ENCODE measurements around the gene GPR42.
"Not testable (repeated sequence)": the region's sequence is repeated elsewhere in the genome, so short reads cannot be mapped to it uniquely, and the experiment has no call there.

Gene GPR42

GRCh38 chr19:35373492-35373891 is 2.6 kb downstream of the GPR42 start:
- Histone ChIP-seq H3K9ac (ENCODE audit: insufficient read length, low read depth) (no peak overlapping the region), H3K4me3 (ENCODE audit: insufficient read length, low read depth) (no peak overlapping the region), H3K36me3 (ENCODE audit: insufficient read depth, insufficient read length, low read length) (no peaks in the 10 kb centered on the region), H3K27me3 (ENCODE audit: insufficient read depth, insufficient read length) (no peaks in the 10 kb centered on the region), H3K4me1 (ENCODE audit: insufficient read depth, insufficient read length) (peaks cover 2% of the 10 kb centered on the region), H3K9me3 (ENCODE audit: insufficient read depth, low read length) (no peaks in the 10 kb centered on the region)
- no peak for DNase-seq (ENCODE audit: low read depth, low spot score)
- TF ChIP-seq ZNF274 (IDR thresholded peaks at IDR 0.05; ENCODE audit: low read depth, low read length) (no peak), SUZ12 (IDR thresholded peaks at IDR 0.05; ENCODE audit: extremely low read depth, insufficient read depth, insufficient read length) (no peak), YY1 (IDR thresholded peaks at IDR 0.05; ENCODE audit: insufficient read depth, insufficient read length) (no peak)

- H3K4me1 ChIP-seq (ENCODE audit: insufficient read depth, insufficient read length); H3K36me3 ChIP-seq (ENCODE audit: insufficient read depth, insufficient read length, low read length); DNase-seq (ENCODE audit: low read depth, low spot score); H3K9ac ChIP-seq (ENCODE audit: insufficient read length, low read depth); H3K4me3 ChIP-seq (ENCODE audit: insufficient read length, low read depth); H3K9me3 ChIP-seq (ENCODE audit: insufficient read depth, low read length); H3K27me3 ChIP-seq (ENCODE audit: insufficient read depth, insufficient read length): not testable (repeated sequence)
Measured at GRCh38 chr19:35374031-35374430, 3.2 kb downstream of the GPR42 start.

- DNase-seq (ENCODE audit: low read depth, low spot score): no peak
- TF ChIP-seq ZNF274 (IDR thresholded peaks at IDR 0.05; ENCODE audit: low read depth, low read length) (no peak), SUZ12 (IDR thresholded peaks at IDR 0.05; ENCODE audit: extremely low read depth, insufficient read depth, insufficient read length) (no peak), YY1 (IDR thresholded peaks at IDR 0.05; ENCODE audit: insufficient read depth, insufficient read length) (no peak)
- peaks cover 2% of the 10 kb centered on the region for H3K4me1 ChIP-seq (ENCODE audit: insufficient read depth, insufficient read length)
Measured at GRCh38 chr19:35375505-35376307, 4.8 kb downstream of the GPR42 start.

GRCh38 chr19:35377656-35378055 is 6.8 kb downstream of the GPR42 start:
- TF ChIP-seq YY1 (IDR thresholded peaks at IDR 0.05; ENCODE audit: insufficient read depth, insufficient read length) (no peak), ZNF274 (IDR thresholded peaks at IDR 0.05; ENCODE audit: low read depth, low read length) (no peak), SUZ12 (IDR thresholded peaks at IDR 0.05; ENCODE audit: extremely low read depth, insufficient read depth, insufficient read length) (no peak)
- no peak for DNase-seq (ENCODE audit: low read depth, low spot score)

More at GRCh38 chr19:35375505-35376307, 4.8 kb downstream of the GPR42 start:
- no peaks in the 10 kb centered on the region for H3K27me3 ChIP-seq (ENCODE audit: insufficient read depth, insufficient read length)
- H3K9me3 ChIP-seq (ENCODE audit: insufficient read depth, low read length): no peaks in the 10 kb centered on the region
- no peak overlapping the region for H3K9ac ChIP-seq (ENCODE audit: insufficient read length, low read depth)
- H3K4me3 ChIP-seq (ENCODE audit: insufficient read length, low read depth): no peak overlapping the region
- no peaks in the 10 kb centered on the region for H3K36me3 ChIP-seq (ENCODE audit: insufficient read depth, insufficient read length, low read length)

GRCh38 chr19:35378356-35378755 is 7.5 kb downstream of the GPR42 start:
- Histone ChIP-seq H3K36me3 (ENCODE audit: insufficient read depth, insufficient read length, low read length) (no peaks in the 10 kb centered on the region), H3K27me3 (ENCODE audit: insufficient read depth, insufficient read length) (no peaks in the 10 kb centered on the region), H3K4me3 (ENCODE audit: insufficient read length, low read depth) (no peak overlapping the region), H3K9me3 (ENCODE audit: insufficient read depth, low read length) (no peaks in the 10 kb centered on the region), H3K4me1 (ENCODE audit: insufficient read depth, insufficient read length) (peaks cover 2% of the 10 kb centered on the region), H3K9ac (ENCODE audit: insufficient read length, low read depth) (no peak overlapping the region)
- no peak for DNase-seq (ENCODE audit: low read depth, low spot score)
- TF ChIP-seq SUZ12 (IDR thresholded peaks at IDR 0.05; ENCODE audit: extremely low read depth, insufficient read depth, insufficient read length) (no peak), ZNF274 (IDR thresholded peaks at IDR 0.05; ENCODE audit: low read depth, low read length) (no peak), YY1 (IDR thresholded peaks at IDR 0.05; ENCODE audit: insufficient read depth, insufficient read length) (no peak)

More at GRCh38 chr19:35377656-35378055, 6.8 kb downstream of the GPR42 start:
- Histone ChIP-seq H3K9ac (ENCODE audit: insufficient read length, low read depth) (no peak overlapping the region), H3K4me1 (ENCODE audit: insufficient read depth, insufficient read length) (peaks cover 2% of the 10 kb centered on the region), H3K4me3 (ENCODE audit: insufficient read length, low read depth) (no peak overlapping the region), H3K27me3 (ENCODE audit: insufficient read depth, insufficient read length) (no peaks in the 10 kb centered on the region), H3K9me3 (ENCODE audit: insufficient read depth, low read length) (no peaks in the 10 kb centered on the region), H3K36me3 (ENCODE audit: insufficient read depth, insufficient read length, low read length) (no peaks in the 10 kb centered on the region)

- not testable (repeated sequence) for H3K27me3 ChIP-seq (ENCODE audit: insufficient read depth, insufficient read length); H3K9me3 ChIP-seq (ENCODE audit: insufficient read depth, low read length); H3K4me3 ChIP-seq (ENCODE audit: insufficient read length, low read depth); DNase-seq (ENCODE audit: low read depth, low spot score); H3K4me1 ChIP-seq (ENCODE audit: insufficient read depth, insufficient read length); H3K9ac ChIP-seq (ENCODE audit: insufficient read length, low read depth); H3K36me3 ChIP-seq (ENCODE audit: insufficient read depth, insufficient read length, low read length)
Measured at GRCh38 chr19:35379545-35379944, 8.7 kb downstream of the GPR42 start.

GRCh38 chr19:35379992-35380391 is 9.1 kb downstream of the GPR42 start:
- Histone ChIP-seq H3K36me3 (ENCODE audit: insufficient read depth, insufficient read length, low read length) (no peaks in the 10 kb centered on the region), H3K9me3 (ENCODE audit: insufficient read depth, low read length) (peaks cover 6% of the 10 kb centered on the region), H3K4me3 (ENCODE audit: insufficient read length, low read depth) (no peak overlapping the region), H3K27me3 (ENCODE audit: insufficient read depth, insufficient read length) (no peaks in the 10 kb centered on the region), H3K4me1 (ENCODE audit: insufficient read depth, insufficient read length) (peaks cover 2% of the 10 kb centered on the region), H3K9ac (ENCODE audit: insufficient read length, low read depth) (no peak overlapping the region)
- TF ChIP-seq SUZ12 (IDR thresholded peaks at IDR 0.05; ENCODE audit: extremely low read depth, insufficient read depth, insufficient read length): no peak
- no peak for TF ChIP-seq ZNF274 (IDR thresholded peaks at IDR 0.05; ENCODE audit: low read depth, low read length)
- no peak for TF ChIP-seq YY1 (IDR thresholded peaks at IDR 0.05; ENCODE audit: insufficient read depth, insufficient read length)
- no peak for DNase-seq (ENCODE audit: low read depth, low spot score)

Measured in NT2/D1 (cell line).